Hindlimb muscle (tissue), 1 donor: ENCODE results near the gene NMT2. TPM values are rescaled to one million over a fixed set of nuclear protein-coding genes. Genes with fewer than 3 reads are reported as not detected.

Source experiments
- DNase-seq: peaks from one replicate; pipeline ENCODE4 v3.0.0-alpha.2; 2013
- polyA plus RNA-seq: library from polyadenylated mRNA; unstranded; fragments of 120-200 nt; gene quantifications from one replicate; pipeline ENCODE4 v1.2.1, GENCODE V29; 2013; ENCODE audit not compliant: insufficient read length

Gene NMT2
- polyA plus RNA-seq, 1 donor: 15.9 TPM

DNA sequence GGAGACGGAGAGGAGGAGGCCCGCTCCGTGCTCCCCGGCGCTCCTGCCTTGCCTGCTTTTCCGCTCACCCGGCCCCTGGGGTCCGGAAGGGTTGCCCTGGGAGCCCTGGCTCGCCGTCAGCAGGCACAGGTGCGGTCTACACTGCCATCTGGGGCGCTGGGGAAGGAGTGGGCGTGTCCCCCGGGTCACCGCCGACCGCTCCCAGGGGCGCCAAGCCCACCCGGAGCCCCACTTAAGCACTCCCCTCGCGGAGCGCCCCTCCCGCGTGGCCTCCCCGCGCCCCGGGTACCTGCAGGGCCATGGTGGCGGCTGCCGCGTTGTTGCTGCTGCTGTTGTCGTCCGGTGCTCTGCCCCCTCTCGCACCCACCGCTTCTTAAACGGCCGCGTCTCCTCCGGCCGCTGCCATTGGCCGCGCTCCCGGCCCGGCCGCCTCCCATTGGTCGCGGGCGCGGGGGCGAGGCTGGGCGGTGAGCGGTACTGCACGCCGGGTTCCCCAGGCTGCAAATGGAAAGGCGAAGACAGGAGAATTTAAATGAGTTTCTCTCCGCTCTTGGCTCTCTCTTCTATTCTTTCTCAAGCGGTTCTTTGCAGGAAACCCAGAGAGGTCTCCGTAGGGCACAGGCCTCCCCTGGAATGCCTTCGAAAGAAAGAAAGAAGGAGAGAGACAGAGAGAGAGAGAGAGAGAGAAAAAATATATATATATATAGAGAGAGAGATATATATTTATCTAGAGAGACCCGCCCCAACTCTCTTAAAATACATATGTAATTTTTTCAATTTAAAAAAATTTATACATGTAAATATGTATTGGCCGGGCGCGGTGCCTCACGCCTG is 79.8 kb downstream of the NMT2 start, which contains the start of gene ACBD7:
ACBD7 (minus strand) TSS at position 349 of the 834 bp plus-strand sequence; CDS start at position 301, 48 bp downstream.
- DNase-seq: peak; percentile 81

DNA sequence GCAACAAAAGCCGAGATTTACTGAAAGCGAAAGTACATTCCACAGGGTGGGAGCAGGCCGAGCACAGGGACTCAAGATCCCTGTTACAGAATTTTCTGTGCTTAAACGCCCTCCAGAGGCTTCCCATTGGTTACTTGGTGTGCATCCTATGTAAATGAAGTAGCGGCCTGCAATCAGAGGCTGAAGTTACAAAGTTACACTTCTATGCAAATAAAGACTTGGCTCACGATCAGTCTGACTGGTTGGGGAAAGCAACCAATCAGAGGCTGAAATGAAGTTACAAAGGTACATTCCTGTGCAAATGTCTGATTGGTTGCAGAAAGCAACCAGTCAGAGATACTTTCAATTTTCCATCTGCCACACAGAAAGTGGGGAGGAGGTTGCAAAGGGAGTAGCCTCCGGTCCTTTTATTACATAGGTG is 84.0 kb downstream of the NMT2 start:
- peak; percentile 79 for DNase-seq

DNA sequence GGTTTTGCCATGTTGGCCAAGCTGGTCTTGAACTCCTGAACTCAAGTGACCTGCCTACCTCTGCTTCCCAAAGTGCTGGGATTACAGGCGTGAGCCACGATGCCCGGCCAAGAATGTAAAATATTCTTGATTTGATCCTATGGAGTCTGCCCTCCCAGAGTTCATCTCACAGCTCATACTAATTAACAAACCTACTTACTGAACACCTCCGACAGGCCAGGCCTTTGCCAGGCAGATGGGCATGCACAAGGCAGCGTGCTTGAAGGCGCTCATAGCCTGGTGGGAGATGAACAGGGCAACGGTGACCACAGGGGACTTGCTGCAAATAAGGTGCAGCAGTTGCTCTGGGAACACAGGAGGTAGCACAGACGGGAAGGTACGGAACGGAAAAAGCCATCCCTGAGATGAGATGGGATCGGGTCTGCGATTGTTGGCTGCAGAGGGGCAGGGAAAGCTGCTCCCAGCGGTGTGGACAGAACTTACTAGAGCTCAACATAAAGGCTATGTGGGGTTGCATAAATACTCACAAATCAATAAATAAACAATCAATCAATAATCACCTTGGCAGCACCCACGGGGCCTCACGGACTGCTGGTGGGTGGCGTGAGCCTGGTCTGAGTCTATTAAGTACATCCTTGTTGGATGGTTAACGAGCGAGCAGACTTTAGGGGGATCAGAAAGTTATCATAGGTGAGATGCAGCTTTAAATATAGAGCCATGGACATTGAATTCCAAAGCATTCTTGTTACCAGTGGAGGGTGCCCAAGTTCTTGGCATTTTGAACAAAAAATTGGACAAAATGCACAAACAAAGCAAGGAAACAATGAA is 84.6 kb downstream of the NMT2 start:
- peak; percentile 23 for DNase-seq

DNA sequence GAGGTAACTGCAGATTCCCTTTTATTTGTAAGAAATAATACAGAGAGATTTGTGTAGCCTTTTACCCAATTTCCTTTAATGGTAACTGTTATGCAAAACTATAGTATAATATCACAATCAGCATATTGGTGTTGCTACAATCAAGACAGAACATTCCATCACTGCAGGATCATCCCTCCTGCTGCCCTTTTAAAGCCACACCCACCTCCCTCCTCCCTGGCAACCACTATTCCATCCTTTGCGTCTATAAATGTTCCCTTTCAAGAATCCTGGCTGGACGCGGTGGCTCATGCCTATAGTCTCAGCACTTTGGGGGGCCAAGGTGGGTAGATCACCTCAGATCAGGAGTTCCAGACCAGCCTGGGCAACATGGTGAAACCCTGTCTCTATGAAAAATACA is 93.1 kb downstream of the NMT2 start:
- DNase-seq: no peak

DNA sequence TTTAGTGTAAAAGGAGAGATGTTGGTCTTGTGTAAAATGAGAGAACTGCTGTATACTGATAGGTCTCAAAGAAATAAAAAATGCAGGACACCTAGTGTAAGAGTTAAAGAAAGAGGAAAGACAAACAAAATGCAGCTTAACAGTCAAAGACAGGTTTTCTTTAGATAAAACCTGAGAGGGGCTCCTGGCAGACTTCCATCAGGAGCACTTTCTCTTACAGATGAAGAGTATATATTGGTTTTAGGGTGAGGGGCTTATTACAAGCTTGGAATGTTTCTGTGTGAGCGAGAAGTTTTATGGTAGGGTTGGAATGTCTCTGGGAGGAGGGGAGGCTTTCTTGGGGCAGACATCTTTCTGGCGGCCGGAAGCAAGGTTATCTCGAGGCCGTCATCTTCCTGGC is 96.1 kb downstream of the NMT2 start:
- DNase-seq: no peak

DNA sequence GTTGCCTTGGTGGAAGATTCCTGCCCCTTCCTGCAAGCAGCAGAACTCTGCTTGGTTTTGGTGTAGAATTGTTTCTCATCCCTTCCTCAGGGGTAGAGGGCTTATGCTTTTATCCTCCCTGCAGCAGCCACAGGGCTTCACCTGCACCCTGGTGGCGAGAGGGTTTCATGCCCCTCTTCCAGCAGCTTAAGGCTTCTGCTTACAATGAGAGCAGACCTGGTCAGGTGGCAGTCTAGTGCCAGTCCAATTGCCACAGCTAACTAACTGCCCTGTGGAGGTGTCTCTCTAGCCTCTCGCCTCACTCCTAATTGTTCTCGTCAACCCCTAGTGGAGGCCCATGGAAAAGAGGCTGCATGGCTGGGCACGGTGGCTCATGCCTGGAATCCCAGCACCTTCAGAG is 99.3 kb downstream of the NMT2 start:
- DNase-seq: no peak

DNA sequence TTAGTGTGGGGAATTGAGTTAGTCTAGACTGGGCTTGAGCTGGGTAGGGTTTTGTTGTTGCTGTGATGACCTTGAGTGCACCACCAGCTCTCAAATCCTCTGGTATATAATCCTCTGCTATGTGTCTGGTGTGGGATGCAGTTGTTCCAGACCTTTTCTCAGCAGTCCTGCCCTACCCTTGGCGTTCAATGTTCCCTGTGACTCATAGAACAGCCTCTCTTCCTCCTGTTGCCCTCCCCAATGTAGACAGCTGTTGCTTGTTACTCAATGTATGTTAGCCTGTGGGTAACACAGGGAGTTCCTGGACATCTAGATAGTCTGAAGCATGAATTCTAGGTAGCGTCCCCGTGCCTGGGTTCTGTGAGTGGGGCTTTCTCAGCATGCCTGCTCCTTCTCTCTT is 99.7 kb downstream of the NMT2 start:
- no peak for DNase-seq

DNA sequence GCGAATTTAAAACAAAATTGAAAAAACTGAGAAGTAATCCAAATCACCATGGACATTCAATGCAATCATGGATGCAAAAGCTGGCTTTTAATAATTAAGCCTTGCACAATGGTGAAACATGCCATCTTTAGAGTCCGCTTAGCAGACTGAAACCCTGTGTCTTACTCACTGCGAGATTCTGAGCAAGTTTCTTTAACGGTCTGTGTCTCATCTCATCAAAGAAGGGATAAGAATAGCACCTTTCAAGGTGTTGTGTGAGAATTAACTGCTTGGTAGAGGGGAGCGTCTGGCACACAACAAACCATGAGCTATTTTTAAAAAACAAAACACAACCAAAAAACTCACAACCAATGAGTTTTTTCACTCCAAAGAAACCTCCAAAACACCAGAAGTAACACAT is 101.3 kb downstream of the NMT2 start:
- DNase-seq: no peak

DNA sequence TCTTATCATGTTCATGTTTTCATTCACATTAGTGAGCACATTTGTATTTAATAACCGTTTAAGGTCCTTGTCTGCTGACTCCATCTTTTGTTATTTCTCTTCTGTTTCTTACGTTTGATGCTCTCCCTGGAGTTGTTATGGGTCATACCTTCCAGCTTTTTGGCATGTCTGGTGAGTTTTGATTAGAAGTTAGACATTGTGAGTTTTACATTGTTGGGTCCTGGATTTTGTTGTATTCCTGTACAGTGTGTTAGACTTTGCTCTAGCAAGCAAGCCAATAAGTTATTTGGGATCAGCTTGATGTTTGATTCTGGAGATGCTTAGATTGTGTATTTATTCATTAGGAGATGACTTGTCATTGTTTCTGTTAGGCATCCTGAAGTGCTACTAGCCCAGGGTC is 107.9 kb downstream of the NMT2 start:
- DNase-seq: no peak

DNA sequence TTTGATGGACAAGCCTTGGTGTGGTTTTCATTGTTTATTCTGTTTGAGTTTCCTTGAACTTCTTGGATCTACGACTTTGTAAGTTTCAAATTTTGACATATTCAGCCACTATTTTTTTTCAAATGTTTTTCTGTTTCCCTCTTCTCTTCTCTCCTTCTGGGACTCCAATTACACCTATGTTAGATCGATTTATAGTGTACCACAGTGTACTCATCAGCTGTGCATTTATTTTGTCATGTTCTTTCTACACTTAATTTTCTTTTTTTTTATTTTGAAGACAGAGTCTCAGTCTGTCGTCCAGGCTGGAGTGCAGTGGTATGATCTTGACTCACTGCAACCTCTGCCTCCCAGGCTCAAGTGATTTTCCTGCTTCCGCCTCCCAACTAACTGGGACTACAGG is 108.6 kb downstream of the NMT2 start:
- no peak for DNase-seq

DNA sequence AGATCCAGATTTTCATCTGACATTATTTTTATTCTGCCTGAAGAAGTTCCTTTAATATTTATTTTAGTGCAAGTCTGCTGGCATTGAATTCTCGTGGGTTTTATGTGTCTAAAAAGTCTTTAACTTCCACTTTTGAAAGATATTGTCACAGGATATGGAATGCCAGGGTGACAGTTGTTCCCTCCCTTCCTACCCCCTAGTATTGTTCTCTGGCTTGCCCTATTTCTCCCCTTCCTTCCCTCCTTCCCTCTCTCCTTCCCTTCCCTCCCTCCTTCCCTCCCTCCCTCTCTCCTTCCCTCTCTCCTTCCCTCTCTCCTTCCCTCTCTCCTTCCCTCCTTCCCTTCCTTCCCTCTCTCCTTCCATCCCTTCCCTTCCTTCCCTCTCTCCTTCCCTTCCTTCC is 109.8 kb downstream of the NMT2 start:
- no peak for DNase-seq

Other genes starting within 250 kb of the NMT2 start
- gene DCLRE1C, start 214.6 kb downstream of the NMT2 start, polyA plus RNA-seq: 8.3 TPM
- 0.39 TPM for gene MEIG1, start 209.3 kb downstream of the NMT2 start, polyA plus RNA-seq
- not detected for gene OLAH, start 124.8 kb downstream of the NMT2 start, polyA plus RNA-seq
- gene ACBD7, start 79.9 kb downstream of the NMT2 start, polyA plus RNA-seq: 0.59 TPM
- 15.3 TPM for gene RPP38, start 71.3 kb downstream of the NMT2 start, polyA plus RNA-seq
- gene FAM171A1, start 202.6 kb upstream of the NMT2 start, polyA plus RNA-seq: 28.8 TPM